G401 (cell line): ENCODE measurements around the gene SNORC. TPM values are rescaled to one million over a fixed set of nuclear protein-coding genes. Genes with fewer than 3 reads are reported as not detected.
"Not testable (repeated sequence)": the region's sequence is repeated elsewhere in the genome, so short reads cannot be mapped to it uniquely, and the experiment has no call there.

Source experiments
- DNase-seq: peaks from one replicate; pipeline ENCODE4 v3.0.0-alpha.2; 2015; ENCODE audit warnings: low spot score
- in situ Hi-C: cut with HindIII; loops from 2 replicates; pipeline ENCODE4 v1.10.0; 2016; ENCODE audit warnings: low sequenced_read_pairs, mixed read lengths
- total RNA-seq: library from RNA; depleted of rRNA; stranded (reverse); fragments of >200 nt; shearing (Covaris generic); gene quantifications from 2 replicates; pipeline ENCODE4 v1.2.3, GENCODE V29; 2014

The SNORC gene
- total RNA-seq, 1 experiment from 2014 or later = 0.03 TPM

DNA sequence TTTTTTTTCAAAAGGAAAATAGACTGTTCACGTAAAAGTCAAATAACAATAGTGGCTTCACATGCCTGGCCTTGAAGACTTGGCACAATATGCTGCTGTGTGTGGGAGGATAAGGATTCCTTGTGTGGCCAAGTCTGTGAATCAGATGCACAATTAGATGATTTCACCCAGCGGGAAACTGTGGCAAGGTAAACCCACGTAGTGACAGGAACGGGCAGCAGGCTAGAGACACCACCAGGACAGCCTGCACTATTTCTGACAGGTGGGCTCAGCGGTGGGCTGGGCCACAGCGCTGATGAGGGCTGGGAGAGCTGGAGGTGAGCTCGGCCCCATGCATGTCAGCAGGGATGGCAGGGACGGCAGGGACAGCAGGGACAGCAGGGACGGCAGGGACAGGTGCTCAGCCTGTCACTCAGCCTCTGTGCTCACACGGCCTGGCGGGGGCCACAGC is 21.6 kb downstream of the SNORC start:
- peak; percentile 37 for DNase-seq
- in situ Hi-C loops = no loop called here

DNA sequence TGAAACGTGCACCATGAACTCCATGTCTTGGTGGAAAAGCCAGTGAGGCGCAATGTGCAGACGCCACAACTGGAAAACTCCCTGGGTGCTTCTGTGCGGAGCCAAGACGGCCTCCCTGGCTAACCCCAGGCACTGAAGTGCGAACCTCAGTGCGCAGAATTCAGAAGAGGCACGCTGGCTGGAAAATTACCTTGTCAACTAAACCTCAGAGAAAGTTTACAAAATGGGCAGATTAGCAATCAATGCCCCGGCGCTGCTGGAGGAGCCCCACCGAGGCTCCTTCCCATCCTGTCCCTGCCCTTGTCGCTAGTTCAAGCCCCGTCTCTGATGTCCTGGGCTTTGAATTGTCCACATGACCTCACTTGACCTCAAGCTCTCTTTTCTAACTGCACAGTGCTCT is 22.2 kb downstream of the SNORC start:
- in situ Hi-C loops = no loop called here
- DNase-seq = no peak

DNA sequence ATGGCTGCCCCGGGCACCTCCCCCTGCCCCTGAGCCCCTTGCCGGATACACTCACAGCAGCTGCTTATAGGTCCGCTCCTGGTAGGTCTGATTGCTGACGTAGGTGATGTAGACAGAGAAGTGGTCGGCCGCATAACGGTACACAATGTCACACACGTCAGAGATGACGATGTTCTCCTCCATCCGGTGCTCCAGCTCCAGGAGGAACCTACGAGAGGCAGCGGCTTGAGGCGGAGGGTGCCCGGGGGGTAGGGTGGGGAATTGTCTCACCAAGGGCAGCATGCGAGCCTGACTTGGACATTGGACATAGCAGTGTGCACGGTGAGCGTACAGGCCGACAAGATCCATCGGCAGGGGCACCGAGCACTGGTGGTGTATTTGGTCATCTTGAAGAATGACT is 22.8 kb downstream of the SNORC start:
- in situ Hi-C loops = no loop called here

DNA sequence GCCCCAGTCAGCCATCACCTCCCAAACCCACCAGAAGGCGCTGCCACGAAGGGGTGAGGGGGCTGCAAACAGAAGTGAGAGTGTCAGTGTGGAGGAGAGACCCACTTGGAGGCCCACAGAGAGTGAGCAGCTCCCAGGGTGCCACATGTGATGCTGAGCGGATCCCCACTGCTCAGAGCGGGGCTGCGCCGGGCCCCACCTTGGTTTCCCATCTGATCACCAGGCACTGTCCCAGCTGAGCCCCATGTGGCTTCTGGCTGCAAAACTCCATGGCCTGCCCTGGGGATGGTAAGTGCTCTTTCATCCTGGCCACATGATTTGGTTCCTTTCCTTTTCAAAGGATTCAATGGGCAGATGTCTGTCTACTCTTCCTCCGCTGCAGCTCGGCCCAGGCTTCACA is 23.8 kb downstream of the SNORC start:
- in situ Hi-C loops = no loop called here
- DNase-seq = no peak

More for the DNA sequence above, 22.8 kb downstream of the SNORC start:
- no peak for DNase-seq

DNA sequence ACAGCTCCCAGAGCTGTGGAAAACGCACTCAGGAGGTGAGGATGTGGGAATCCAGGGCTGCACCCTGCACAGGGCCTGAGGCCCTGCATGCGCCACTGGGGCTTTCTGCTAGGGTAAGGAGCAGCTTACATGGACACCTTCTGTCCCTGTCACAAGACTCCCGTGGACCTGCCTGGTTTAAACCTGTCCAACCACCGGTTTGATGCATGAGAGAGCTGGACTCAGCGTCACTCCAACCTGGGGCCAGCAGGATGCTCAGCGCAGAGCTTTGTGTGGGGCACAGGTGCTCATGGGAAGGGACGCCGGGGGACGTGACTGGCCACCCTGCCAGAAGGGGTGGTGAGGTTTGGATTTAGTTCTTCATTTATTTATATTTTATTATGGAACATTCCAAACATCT is 24.2 kb downstream of the SNORC start:
- in situ Hi-C loops = no loop called here
- DNase-seq = no peak

DNA sequence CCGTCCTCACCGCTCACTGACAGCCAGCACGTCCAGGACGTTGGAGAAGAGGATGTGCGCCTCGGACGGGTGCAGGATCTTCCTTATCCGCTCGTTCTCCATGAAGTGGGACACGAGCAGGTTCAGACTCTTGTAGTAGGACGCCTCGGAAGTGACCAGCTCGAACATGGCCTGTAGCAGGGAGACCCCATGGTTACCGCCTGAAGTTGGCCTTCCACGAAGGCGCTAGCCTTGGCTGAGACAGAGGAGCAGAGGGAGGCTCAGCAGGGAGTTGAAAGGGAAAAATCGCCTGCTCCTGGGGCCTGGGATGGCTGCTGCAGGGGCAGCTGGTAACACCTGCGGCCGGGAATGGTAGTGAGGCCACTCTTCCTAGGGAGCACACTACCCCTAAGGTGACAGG is 24.7 kb downstream of the SNORC start:
- DNase-seq = no peak
- in situ Hi-C loops = no loop called here

DNA sequence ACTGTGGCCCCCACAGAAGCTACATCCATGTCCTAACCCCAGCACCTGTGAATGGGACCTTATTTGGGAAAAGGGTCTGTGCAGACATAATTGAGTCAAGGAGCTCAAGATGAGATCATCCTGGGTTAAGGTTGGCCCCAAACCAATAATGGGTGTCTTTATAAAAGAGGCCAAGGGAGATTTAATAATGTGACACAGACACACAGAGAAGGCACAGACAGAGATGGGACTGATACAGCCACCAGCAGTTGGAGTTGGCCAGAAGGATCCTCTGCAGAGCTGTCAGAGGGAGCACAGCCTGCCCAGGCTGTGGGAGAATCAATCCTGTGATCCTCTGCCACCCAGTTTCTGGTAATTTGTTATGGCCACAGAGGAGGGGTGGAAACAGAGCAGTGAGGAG is 26.0 kb downstream of the SNORC start:
- in situ Hi-C loops = no loop called here
- DNase-seq = no peak

DNA sequence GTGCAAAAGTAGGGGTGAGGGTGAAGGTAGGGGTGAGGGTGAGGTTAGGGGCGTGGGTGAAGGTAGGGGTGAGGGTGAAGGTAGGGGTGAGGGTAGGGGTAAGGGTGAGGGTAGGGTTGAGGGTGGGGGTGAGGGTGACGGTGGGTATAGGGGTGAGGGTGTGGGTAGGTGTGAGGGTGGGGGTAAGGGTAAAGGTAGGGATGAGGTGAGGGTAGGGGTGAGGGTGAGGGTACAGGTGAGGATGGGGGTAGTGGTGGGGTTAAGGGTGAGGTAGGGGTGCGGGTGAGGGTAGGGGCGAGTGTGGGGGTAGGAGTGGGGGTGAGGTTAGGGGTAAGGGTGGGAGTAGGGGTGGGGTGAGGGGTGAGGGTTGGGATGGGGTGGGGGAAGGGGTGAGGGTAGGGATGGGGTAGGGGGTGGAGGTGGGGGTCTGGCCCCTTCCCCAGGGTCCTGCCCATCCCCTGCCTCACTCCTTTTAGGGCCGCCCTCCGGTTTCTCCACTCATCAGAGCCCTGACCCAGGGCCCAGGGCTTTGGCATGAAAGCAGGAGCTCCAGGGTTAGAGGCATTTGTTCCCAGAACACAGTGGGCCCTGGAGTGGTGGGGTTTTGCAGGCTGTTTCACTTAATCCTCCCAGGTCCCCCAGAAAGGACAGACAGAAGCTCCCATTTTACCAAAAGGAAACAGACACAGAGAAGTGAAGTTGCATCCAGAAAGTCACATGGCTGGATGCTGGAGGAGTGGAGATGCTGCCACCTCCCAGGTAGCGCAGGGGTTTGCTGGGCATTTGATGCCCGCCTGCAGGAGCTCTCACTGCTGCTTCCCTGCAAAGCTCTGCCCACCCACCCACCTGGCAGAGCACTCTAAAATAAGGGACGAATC is 26.9 kb downstream of the SNORC start:
- in situ Hi-C loops = no loop called here
- DNase-seq = no peak

DNA sequence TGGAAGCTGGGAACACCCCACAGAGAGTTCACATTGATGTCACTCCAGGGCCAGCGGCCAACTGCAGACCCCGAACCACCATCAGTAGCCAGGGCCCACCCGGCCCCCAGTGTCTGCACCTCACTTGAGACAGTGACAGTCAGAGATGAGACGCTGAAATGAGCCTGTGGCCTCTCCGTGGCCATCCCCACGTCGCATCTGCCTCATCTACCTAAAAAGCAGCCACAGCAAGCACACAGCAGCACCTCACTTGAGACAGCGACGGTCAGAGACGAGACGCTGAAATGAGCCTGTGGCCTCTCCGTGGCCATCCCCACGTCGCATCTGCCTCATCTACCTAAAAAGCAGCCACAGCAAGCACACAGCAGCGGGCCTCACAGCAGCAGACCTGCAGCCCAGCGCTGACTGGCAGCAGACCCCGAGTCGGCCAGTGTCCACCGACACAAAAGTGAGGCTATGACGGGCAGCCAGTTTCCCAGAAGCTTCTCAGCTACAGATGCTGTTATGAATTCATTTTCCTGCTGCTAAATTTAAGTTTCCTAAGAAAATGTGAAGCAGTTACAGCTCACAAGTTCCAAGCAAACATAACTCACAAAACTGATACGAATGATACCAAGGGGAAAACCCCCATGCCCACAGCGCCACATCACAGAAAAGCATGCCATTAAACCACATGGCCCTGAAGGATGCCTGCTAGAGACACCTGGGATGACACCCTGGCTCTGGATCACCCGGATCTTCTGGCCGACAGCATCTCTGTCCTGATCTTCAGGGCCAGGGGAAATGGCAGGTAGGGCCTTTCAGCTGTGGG is 27.7 kb downstream of the SNORC start:
- DNase-seq = no peak
- in situ Hi-C loops = no loop called here

DNA sequence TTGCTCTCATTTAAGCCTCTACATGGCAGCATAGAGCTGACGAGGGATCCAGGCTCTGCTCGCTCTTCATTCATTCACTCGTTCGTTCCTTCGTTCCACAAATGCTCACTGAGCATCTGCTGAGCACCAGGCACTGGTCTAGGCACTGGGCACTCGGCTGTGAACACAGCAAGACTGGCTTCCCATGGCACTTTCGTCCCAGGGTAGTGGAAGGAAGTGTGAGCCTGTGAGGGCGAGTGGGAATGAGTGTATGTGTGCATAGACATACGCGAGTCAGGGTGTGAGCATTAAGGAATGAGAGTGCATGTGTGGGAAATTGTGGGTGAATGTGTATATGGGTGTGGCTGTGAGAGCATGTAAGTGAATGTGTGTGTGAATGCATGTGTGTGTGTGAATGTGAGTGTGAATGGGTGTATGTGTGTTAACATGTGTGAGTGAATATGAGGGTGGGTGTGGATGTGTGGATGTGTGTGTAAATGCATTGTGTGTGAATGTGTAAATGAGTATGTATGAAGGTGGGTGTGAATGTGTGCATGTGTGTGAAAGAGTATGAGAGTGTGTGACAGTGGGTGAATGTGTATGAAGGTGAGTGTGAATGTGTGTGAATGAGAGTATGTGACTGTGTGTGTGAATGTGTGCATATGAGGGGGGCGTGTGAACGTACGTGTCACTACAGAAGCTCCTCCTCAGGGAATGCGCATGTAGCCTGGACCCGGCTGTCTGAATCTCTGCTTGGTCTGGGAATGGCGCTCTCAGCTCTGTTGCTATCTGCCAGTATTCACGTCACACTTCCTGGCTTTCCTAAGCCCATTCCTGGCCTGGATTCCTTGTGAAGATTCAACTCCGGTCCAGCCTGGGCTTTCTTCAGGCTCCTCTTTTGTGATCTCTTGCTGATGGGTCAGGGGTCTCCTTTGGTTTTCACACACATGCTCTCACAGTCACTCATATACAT is 28.8 kb downstream of the SNORC start:
- DNase-seq = no peak
- in situ Hi-C loops = no loop called here

DNA sequence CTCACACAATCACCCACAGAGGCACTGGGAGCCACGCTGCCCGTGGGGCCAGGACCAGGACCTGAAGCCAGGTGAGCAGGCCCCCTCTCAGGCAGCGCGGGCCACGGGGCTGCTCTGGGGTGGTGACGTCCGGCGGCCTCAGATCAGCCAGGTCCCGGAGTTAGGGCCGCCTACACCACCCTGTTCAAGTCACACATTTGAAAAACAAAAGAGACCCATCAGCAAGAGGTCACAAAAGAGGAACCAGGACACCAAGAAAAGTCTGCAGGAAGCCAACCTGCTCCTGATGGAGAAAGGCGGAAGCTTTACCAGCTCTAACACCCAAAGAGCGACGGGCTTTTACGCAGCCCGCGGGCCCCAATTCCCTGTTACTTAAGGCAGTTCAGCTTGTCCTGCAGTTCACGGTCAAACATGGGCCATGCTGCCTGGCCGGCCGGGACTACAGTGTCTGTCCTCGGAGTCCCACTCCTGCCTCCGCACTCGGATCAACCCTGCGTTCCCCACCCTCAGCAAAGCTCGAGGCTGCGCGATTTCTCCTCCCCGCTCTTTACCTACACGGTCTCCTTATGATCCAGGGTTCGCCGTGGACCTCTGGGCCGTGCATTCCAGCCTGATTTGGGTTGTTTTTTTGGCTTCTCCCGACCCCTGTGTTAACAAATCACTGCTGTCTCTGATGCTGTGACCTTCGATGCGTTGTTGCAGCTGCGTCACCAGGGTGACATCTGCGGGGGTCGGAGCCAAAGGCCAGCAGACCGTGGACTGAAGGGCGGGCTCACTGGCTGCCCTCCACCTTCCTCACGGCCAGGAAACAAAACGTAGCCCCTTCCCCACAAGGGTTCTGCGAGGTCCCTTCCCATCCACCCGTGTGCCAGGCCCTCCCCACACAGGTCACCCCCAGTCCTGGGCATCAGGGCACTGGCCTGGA is 31.0 kb downstream of the SNORC start:
- in situ Hi-C loops = no loop called here
- no peak for DNase-seq

DNA sequence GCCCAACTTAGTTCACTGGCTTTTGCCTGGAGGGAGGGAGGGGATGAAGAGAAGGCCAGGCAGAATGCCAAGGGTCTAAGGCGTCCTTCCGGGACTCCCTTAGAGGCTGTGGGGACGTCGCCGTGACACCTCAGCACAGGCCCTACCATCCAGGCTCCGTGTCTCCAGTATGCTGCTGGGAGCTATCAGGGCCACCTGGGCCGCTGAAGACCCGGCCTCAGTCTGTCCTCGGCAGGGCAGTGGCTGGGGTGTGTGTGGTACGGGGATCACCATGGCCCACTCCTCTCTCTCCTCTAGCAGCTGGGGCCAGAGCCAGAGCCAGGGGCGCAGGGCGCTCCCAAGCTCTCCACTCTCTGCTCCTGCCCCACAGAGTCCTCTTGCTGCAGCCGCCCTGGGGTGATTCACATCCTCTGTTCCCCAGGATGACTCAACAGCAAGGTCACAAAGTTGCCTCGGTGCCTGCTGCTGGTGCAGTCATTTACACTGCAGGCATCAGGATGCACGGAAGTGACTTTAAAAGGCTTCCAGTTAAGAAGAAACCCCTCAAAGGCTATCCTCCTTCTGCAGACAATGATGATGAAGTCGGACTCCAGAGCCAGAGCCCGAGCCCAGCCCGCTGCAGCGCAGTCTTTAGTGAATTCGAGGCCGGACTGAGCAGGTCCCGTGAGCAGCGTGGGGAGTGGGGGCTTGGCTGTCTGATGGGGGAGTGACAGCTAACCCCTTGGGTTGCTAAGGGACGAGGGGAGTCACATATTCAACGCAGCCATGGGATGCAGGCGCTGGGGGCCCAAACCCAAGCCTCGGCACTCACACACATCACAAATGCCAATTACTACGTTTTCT is 31.9 kb downstream of the SNORC start:
- in situ Hi-C loops = no loop called here

DNA sequence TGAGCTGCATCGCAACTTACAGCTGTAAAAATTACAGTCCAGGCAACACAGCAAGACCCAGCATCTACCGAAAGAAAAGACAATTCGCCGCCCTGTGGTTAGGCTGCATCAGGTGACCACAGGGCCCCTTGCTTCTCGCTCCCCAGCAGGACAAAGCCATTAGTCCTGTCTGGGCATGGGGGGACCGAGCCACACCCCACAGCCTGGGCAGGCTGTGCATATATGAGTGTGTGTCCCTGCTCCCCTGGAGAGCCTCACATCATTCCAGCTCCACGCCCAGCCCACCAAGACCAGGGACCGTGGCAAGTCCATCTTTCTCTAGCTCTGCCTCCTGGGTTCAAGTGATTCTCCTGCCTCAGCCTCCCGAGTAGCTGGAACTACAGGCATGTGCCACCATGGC is 33.9 kb downstream of the SNORC start:
- DNase-seq = no peak
- in situ Hi-C loops = no loop called here

More for the DNA sequence above, 31.9 kb downstream of the SNORC start:
- DNase-seq = no peak

DNA sequence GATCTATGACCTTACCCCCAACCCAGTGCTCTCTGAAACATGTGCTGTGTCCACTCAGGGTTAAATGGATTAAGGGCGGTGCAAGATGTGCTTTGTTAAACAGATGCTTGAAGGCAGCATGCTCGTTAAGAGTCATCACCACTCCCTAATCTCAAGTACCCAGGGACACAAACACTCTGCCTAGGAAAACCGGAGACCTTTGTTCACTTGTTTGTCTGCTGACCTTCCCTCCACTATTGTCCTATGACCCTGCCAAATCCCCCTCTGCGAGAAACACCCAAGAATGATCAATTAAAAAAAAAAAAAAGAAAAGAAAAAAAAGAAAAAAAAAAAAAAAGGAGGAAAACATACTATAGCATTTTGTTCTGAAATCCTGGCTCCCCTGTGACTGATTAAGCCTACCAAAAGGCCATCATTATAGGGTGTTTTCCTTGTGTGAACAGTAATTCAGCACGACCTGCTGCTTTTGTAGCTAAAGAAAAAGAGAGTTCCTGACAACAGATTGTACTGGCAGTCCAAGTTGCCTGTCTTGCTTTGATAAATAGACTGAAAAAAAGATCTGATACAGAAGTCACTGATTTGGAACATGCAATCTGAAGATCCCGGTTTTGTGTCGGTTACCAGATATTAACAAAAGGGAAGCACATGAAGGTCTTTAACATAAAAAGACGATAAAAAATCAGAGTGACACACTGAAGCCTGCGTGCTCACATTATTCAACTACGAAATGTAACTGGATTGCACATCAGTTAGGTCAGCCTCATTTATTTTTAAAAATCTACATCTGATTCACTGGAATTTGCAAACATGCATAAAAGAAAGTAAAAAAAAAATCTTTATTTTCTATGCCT is 37.0 kb downstream of the SNORC start:
- in situ Hi-C loops, DNase-seq: not testable (repeated sequence)

DNA sequence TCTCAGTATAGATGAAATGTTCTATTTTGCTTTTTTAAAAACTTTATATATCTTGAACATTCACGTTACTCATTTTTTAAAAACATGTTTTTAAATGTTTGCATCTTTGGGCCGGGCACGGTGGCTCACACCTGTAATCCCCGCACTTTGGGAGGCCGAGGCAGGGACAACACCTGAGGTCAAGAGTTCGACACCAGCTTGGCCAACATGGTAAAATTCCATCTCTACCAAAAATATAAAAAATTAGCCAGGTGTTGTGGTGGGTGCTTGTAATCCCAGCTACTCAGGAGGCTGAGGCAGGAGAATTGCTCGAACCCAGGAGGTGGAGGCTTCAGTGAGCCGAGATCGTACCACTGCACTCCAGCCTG is 37.6 kb downstream of the SNORC start:
- in situ Hi-C loops, DNase-seq: not testable (repeated sequence)

DNA sequence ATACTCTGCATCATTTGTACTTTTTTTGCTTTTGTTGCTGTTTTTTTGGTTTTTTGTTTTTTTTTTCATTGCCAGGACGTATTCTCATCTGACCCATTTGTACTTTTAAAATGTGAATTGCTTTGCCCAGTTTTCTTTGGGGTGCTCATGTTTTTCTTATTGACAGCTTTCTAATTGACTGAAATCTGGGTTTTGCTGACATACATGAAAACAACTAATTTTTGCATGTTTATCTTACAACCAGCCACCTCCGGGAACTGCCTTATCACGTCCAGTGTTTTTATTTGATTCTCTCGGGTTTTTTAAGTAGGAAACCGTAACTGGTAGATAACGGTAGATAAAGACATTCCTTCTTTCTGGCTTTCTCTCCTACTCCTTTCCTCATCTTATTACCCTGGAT is 38.6 kb downstream of the SNORC start:
- in situ Hi-C loops = no loop called here

DNA sequence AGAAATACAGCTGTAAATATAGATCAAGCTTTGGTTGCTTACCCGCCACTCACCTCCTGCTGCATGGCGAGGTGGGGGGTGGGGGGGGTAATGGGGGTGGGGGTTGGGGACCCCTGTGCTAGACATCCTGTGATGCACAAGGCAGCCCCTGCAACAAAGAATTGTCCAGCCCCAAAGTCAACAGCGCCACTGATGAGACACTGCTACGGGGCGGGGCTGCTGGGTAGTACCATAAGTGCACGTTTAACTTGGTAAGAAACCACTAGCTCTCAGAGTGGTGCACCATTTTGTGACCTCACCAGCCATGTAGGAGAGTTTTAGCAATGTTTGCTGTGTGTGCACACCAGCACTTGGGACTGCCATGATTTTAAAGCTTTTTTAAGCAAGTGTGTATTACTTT is 40.3 kb downstream of the SNORC start:
- DNase-seq = no peak
- in situ Hi-C loops = no loop called here

More for the DNA sequence above, 38.6 kb downstream of the SNORC start:
- no peak for DNase-seq
